ENCODE measurements around the gene ANO1.

ANO1 gene

GRCh38 chr11:70078095-70078780 lies at the start of gene ANO1:
Gene ANO1, plus strand, starts transcription at chr11:70078317. Its CDS starts 290 bp downstream, at chr11:70078607.
- TF ChIP-seq CTCF (IDR thresholded peaks at IDR 0.05; ENCODE audit: low read depth, low read length) = no peak
- no peak within 1 kb of the TSS for H3K4me3 ChIP-seq (ENCODE audit: low read depth, low read length)

DNA sequence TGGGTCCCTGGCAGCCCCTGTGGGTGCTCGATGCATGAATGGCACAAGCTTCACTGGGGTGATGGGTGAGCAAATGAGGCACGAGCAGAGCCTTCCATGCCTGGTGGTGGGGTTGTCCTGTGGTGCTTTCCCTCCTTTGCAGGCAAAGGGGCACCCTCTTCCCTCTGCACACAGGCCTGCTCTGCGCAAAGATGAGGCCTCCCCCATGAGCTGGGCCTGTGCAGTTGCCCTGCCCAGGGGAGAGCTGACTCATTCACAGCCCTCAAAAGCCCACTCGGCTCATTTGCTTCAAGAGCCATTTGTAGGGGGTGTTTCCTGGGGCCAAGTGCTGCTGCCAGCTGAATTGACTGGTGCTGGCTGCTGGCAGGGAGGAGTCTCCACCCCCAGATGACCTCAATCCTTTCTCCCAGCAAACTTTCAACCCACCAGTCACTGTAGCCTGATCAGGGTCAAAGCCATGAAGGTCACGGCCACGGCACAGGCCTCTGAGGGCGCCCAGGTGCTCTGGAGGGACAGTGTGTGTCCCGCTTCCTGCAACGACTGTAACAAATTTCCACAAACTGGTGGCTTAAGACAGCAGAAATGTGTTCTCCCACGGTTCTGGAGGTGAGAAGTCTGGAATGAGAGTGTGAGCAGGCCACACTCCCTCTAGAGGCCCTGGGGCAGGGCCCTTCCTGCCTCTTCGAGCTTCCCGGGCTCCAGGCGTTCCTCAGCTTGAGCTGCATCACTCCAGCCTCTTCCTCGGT lies 48.8 kb upstream of the ANO1 start:
- H3K4me3 ChIP-seq (ENCODE audit: low read depth, low read length) = no peak overlapping the region
- TF ChIP-seq CTCF (IDR thresholded peaks at IDR 0.05; ENCODE audit: low read depth, low read length) = no peak

- TF ChIP-seq CTCF (IDR thresholded peaks at IDR 0.05; ENCODE audit: low read depth, low read length) = no peak
- no peak overlapping the region for H3K4me3 ChIP-seq (ENCODE audit: low read depth, low read length)
Measured at GRCh38 chr11:70029861-70030380, 48.2 kb upstream of the ANO1 start.

DNA sequence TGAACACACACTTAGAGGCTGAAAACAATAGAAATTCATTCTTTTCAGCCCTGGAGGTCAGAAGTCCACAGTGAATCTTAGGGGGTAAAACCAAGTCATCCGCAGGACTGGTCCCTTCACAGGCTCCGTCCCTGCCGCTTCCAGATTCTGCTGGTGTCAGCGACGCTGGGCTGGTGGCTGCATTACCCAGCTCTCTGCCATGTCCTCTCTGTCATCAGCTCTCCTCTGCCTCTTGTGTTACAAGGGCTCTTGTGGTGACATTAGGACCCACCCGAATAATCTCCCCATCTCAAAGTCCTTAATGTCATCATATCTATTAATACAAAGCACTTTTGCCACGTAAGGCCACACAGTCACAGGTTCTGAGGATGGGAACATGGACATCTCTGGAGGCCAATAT lies 47.7 kb upstream of the ANO1 start:
- TF ChIP-seq CTCF (IDR thresholded peaks at IDR 0.05; ENCODE audit: low read depth, low read length) = no peak
- no peak overlapping the region for H3K4me3 ChIP-seq (ENCODE audit: low read depth, low read length)

GRCh38 chr11:70031631-70032469 lies 46.3 kb upstream of the ANO1 start:
- TF ChIP-seq CTCF (IDR thresholded peaks at IDR 0.05; ENCODE audit: low read depth, low read length) = no peak
- H3K4me3 ChIP-seq (ENCODE audit: low read depth, low read length) = no peak overlapping the region

DNA sequence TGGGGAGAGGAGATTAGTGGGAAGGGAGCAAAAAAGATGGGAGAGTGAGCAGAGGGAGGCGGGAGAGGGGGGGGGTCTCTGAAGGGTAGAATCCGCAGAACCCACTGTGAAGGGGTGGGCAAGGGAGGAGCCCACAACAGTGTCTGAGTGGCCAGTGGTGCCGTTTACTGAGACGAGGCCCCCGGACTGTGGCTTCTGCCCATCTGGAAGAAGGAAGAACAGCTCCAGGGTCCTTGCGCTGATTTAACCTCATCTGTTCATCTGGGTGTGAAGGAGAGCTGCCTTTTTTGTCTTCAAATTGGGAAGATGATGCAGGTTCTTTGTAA lies 45.7 kb upstream of the ANO1 start:
- H3K4me3 ChIP-seq (ENCODE audit: low read depth, low read length) = no peak overlapping the region
- no peak for TF ChIP-seq CTCF (IDR thresholded peaks at IDR 0.05; ENCODE audit: low read depth, low read length)
